K562 (cell line): ENCODE results near the gene TMEM89. TPM values are rescaled to one million over a fixed set of nuclear protein-coding genes. Genes with fewer than 3 reads are reported as not detected.

Source experiments
- ARID2 ChIP-seq: fragments of 450-650 bp; IDR thresholded peaks from 2 replicates; pipeline ENCODE4 v1.6.1; 2017; ENCODE audit warnings: antibody characterized with exemption, mild to moderate bottlenecking
- CREBBP ChIP-seq: IDR thresholded peaks from one replicate; pipeline ENCODE4 v1.6.1; 2012; ENCODE audit warnings: low read depth, mild to moderate bottlenecking, control low read depth, inconsistent platforms, low read length
- ELF1 ChIP-seq: fragments of 200-800 bp; sonication (Bioruptor generic); IDR thresholded peaks from 2 replicates; pipeline ENCODE4 v1.6.1; 2016; ENCODE audit warnings: missing genetic modification characterization, missing compliant biosample characterization
- MYC ChIP-seq, 2 experiments: fragments of 250-450 bp in 1 of 2; sonication (Bioruptor Pico) in 1 of 2; IDR thresholded peaks; 2 replicates each; pipeline versions ENCODE4 v1.5.1 to v1.6.1; 2012 to 2021; ENCODE audit warnings: low read depth in 2 of 2, borderline replicate concordance in 1 of 2, improper control_type of control experiment in 1 of 2, low read length in 1 of 2, mild to moderate bottlenecking in 1 of 2, moderate library complexity in 1 of 2
- NR3C1 ChIP-seq: sonication (generic); formaldehyde crosslinking; IDR thresholded peaks from 2 replicates; pipeline ENCODE4 v1.8.1; 2022; ENCODE audit warnings: missing genetic modification reagents
- TOE1 ChIP-seq, 2 experiments: fragments of 450-650 bp in 1 of 2; sonication (generic) in 1 of 2; formaldehyde crosslinking in 1 of 2; IDR thresholded peaks; 2 replicates each; pipeline versions ENCODE4 v1.7.1 to v1.8.0; 2016 to 2022; ENCODE audit warnings: borderline replicate concordance in 2 of 2, mild to moderate bottlenecking in 2 of 2, antibody characterized with exemption in 1 of 2, inconsistent platforms in 1 of 2, low read depth in 1 of 2, missing genetic modification reagents in 1 of 2, moderate library complexity in 1 of 2
- ZFP91 ChIP-seq: sonication (generic); formaldehyde crosslinking; IDR thresholded peaks from 2 replicates; pipeline ENCODE4 v1.8.0; 2022; ENCODE audit warnings: mild to moderate bottlenecking, missing genetic modification reagents
- ZNF583 ChIP-seq: fragments of 250-450 bp; sonication (Bioruptor Pico); IDR thresholded peaks from 2 replicates; pipeline ENCODE4 v1.4.0; 2020
- polyA plus RNA-seq, 8 experiments: library from polyadenylated mRNA; depleted of rRNA in 4 of 8; stranded (reverse) in 5 of 8; unstranded in 3 of 8; fragments of >200 nt; fragmentation: Nextera tagmentation in 2 of 8; fragmentation: Illumina TruSeq in 1 of 8; extraction: Ambion mirVana in 2 of 8; extraction: Trizol in 1 of 8; gene quantifications; 2 replicates each; pipeline versions ENCODE4 v1.2.1 to v1.2.3, GENCODE V29; 2011 to 2014; ENCODE audit warnings: inconsistent platforms in 1 of 8, missing spikeins in 1 of 8
- total RNA-seq, 7 experiments: library from RNA; depleted of rRNA in 6 of 7; stranded (reverse); fragments of >200 nt in 6 of 7; fragmentation: Illumina TruSeq in 2 of 7; extraction: Trizol in 2 of 7; gene quantifications; 2 replicates each; pipeline versions ENCODE4 v1.2.1 to v1.2.3, GENCODE V29; 2011 to 2021; ENCODE audit warnings: low replicate concordance in 1 of 7
- TF ChIP-seq, protein P1 (sequence below), 2 experiments: fragments of 450-650 bp in 1 of 2; sonication (generic) in 1 of 2; formaldehyde crosslinking in 1 of 2; IDR thresholded peaks; 2 replicates each; pipeline versions ENCODE4 v1.7.1 to v1.9.0; 2016 to 2022; ENCODE audit warnings: inconsistent platforms in 1 of 2, mild to moderate bottlenecking in 1 of 2, missing genetic modification reagents in 1 of 2

The TMEM89 gene
- total and polyA plus RNA-seq, 9 of the 15 experiments (the other 6 are each of a cell fraction or from before 2014, with no cell fraction given), result not detected

- TF ChIP-seq NR3C1 (CRISPR knock-in tag), result peak; percentile 72; the same call in 1 of the 2 replicates
- no peak for TF ChIP-seq ARID2
- no peak; the same call in none of the 2 replicates for TF ChIP-seq TOE1 (IDR thresholded peaks at IDR 0.05; ENCODE audit: borderline replicate concordance)
- TF ChIP-seq TOE1 (CRISPR knock-in tag; IDR thresholded peaks at IDR 0.05; ENCODE audit: borderline replicate concordance, low read depth), result no peak
- peak; percentile 79 for TF ChIP-seq MYC (IDR thresholded peaks at IDR 0.05; ENCODE audit: low read depth, low read length)
- TF ChIP-seq MYC (CRISPR knock-in tag; IDR thresholded peaks at IDR 0.05; ENCODE audit: borderline replicate concordance, low read depth), result peak; percentile 55; the same call in 1 of the 2 replicates
- TF ChIP-seq ZNF583 (CRISPR knock-in tag), result no peak
- TF ChIP-seq CREBBP, result no peak
- TF ChIP-seq ELF1 (tag), result peak; percentile 92
- no peak for TF ChIP-seq ZFP91 (CRISPR knock-in tag)
- TF ChIP-seq, protein P1, sequence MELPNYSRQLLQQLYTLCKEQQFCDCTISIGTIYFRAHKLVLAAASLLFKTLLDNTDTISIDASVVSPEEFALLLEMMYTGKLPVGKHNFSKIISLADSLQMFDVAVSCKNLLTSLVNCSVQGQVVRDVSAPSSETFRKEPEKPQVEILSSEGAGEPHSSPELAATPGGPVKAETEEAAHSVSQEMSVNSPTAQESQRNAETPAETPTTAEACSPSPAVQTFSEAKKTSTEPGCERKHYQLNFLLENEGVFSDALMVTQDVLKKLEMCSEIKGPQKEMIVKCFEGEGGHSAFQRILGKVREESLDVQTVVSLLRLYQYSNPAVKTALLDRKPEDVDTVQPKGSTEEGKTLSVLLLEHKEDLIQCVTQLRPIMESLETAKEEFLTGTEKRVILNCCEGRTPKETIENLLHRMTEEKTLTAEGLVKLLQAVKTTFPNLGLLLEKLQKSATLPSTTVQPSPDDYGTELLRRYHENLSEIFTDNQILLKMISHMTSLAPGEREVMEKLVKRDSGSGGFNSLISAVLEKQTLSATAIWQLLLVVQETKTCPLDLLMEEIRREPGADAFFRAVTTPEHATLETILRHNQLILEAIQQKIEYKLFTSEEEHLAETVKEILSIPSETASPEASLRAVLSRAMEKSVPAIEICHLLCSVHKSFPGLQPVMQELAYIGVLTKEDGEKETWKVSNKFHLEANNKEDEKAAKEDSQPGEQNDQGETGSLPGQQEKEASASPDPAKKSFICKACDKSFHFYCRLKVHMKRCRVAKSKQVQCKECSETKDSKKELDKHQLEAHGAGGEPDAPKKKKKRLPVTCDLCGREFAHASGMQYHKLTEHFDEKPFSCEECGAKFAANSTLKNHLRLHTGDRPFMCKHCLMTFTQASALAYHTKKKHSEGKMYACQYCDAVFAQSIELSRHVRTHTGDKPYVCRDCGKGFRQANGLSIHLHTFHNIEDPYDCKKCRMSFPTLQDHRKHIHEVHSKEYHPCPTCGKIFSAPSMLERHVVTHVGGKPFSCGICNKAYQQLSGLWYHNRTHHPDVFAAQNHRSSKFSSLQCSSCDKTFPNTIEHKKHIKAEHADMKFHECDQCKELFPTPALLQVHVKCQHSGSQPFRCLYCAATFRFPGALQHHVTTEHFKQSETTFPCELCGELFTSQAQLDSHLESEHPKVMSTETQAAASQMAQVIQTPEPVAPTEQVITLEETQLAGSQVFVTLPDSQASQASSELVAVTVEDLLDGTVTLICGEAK (IDR thresholded peaks at IDR 0.05), result 0 out of 2 replicates have a peak, but pooled peaks have one; percentile 23
- TF ChIP-seq, protein P1 (CRISPR knock-in tag; IDR thresholded peaks at IDR 0.05), result no peak
These were observed 42.1 kb upstream of the TMEM89 start (continued) for GRCh38 chr3:48663489-48664312.
